Measurements from ENCODE around the gene MBNL2.

The MBNL2 gene

DNA sequence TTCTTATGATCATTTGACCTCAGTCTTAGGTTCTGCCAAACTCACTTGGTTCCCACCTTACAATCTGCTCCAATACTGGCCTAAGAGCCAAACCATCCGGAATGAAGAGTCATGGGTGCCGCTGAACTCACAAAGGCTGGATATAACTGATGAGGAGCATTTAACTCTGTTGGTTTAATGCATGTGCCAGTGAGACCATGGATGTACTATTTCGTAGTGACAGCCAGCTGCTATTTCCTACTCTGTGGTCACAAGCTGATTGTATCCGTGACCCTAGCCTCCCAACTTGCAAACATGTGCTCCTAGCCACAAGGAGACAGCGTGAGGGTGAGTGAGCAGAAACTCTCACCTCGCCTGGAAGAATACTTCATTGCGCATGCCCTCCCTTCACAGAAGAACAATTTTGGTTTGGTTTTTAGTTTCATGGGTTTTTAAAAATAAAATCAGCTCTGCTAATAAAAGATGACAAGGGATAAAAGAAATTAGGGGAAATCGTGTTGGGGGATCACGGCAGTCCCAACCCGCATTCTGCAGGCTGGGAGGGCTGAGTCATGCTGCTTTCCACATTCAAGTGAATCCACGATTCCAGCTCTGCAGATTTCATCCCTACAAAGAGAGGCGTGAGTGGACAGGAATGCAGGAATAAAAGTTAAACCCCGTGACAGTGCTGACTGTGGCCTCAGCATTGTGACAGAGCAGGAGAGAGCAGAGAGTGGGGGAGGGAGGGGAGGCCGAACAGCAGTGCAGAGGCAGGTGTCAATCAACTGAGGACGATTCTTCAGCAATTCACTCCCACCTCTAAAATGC, 145.1 kb downstream of the MBNL2 start:
- TF ChIP-seq CTCF (conservative IDR thresholded peaks at IDR 0.05): no peak
- no peak overlapping the region for H3K27ac ChIP-seq

- peak overlapping the region; percentile 6; the same call in 1 of the 2 replicates for H3K27ac ChIP-seq
- no peak for TF ChIP-seq CTCF (conservative IDR thresholded peaks at IDR 0.05)
Observed at GRCh38 chr13:97369261-97369893, 147.2 kb downstream of the MBNL2 start.

DNA sequence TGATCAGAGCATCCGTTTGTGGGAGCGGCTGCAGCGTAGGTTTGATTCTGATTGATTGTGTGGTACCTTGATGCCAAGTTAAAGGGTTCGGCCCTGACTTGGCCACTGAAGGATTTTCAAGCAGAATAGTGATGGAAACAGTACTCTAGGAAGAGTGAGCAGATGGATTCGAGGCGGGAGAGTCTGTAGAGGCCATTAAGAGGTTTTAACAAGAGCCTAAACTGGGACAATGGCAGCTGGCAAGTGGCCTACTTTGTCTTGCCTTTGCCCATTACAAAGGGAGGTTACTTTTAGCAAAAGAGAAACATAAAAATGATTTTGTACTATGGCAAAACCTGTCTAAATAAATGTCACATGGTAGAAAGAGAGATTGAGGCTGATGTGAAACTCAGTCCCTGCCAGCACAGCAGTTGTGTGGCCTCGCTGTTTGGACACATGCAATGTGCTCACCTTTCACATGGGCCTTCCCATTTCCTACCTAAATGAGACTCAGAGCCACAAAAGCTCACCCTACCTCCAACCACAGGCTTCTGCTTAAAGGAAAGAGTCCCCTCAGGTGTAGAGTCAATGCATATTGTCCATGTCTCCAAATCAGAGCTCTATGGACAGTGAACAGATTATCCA, 149.5 kb downstream of the MBNL2 start:
- no peak for TF ChIP-seq CTCF (conservative IDR thresholded peaks at IDR 0.05)
- H3K27ac ChIP-seq: no peak overlapping the region

DNA sequence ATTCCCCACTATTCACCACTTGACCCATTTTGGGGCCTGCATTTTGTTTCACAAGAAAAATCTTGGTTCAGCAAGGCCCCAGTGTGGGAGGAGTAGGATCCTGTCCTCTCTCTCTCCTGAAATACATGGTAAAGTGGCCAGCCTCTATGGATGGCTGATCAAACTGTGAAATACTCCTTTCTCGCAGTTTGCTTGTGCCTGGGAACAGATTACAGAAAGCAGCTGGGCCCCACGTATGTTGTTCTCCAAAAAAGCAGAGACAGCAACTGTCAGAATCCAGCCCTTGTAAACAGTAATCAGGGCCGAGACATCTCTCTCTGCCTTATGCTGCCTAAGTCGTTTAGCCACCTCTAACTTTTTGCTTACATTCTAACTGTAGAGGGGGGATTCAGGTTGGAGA, 150.8 kb downstream of the MBNL2 start:
- TF ChIP-seq CTCF (conservative IDR thresholded peaks at IDR 0.05): no peak
- no peak overlapping the region for H3K27ac ChIP-seq

GRCh38 chr13:97373787-97374186, 151.7 kb downstream of the MBNL2 start:
- H3K27ac ChIP-seq: no peak overlapping the region
- no peak for TF ChIP-seq CTCF (conservative IDR thresholded peaks at IDR 0.05)

DNA sequence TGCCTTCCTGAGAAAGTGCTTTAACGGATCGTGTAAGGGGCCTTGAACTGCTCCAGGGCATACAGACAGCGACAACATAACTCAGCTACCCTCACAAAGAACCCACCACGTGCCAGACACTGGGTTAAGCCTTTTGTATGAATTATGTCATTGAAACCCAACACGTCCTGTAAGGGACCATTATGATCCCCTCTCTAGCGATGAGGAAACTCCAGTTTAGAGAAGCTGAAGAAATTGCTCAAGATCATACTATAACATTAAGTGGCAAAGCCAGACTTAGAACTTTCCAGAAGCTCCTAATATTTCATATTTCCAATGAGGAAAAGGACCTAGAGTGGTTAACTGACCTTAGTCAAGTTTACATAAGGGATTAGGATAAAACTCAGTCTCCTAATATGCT, 154.8 kb downstream of the MBNL2 start:
- H3K27ac ChIP-seq: no peak overlapping the region
- TF ChIP-seq CTCF (conservative IDR thresholded peaks at IDR 0.05): no peak

DNA sequence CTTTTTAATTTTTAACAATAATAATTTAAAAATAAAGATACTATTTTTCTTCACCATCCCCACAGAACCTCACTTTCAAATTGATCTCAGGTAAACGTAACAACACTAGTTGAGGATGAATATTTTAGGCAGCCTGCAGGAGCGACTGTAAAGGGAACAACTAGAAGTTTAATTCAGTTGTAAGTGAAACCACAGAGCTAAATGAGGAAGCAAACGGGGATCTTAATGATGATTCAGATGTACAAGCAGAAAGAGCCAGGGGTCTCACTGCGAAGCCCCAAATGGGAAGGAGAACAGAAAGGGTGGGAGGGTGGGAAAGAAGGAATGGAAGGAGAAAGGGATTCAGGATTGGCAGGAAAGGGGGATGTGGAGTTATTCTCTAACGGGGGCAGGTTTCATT, 157.3 kb downstream of the MBNL2 start:
- H3K27ac ChIP-seq: no peak overlapping the region
- TF ChIP-seq CTCF (conservative IDR thresholded peaks at IDR 0.05): no peak
